Trophoblast cell (in vitro differentiated cells and primary cell): Measurements from ENCODE around the gene RAB2B.

Experiments used
- DNase-seq, 2 donors: peaks; one replicate each; pipeline ENCODE4 v3.0.0-alpha.2; 2016
- H2AFZ ChIP-seq: 2 replicates; pipeline ENCODE4 v1.6.1; 2013; ENCODE audit warnings: low read length, moderate library complexity, mild to moderate bottlenecking; ENCODE audit not compliant: insufficient read depth, poor library complexity
- H2AK5ac ChIP-seq: 2 replicates; pipeline ENCODE4 v1.6.1; 2013; ENCODE audit warnings: mild to moderate bottlenecking, low read length
- H2BK120ac ChIP-seq: 2 replicates; pipeline ENCODE4 v1.6.1; 2013; ENCODE audit warnings: low read length, mild to moderate bottlenecking, moderate library complexity; ENCODE audit not compliant: insufficient read depth, poor library complexity
- H2BK12ac ChIP-seq: 2 replicates; pipeline ENCODE4 v1.6.1; 2013; ENCODE audit warnings: mild to moderate bottlenecking, low read length, moderate library complexity
- H2BK5ac ChIP-seq: 2 replicates; pipeline ENCODE4 v1.6.1; 2013; ENCODE audit warnings: low read length, low read depth, moderate library complexity, mild to moderate bottlenecking; ENCODE audit not compliant: poor library complexity
- H3K14ac ChIP-seq: 2 replicates; pipeline ENCODE4 v1.6.1; 2013; ENCODE audit warnings: mild to moderate bottlenecking, low read length
- H3K18ac ChIP-seq: 2 replicates; pipeline ENCODE4 v1.6.1; 2013; ENCODE audit warnings: mild to moderate bottlenecking, low read length
- H3K23ac ChIP-seq: 2 replicates; pipeline ENCODE4 v1.6.1; 2013; ENCODE audit warnings: low read length
- H3K27ac ChIP-seq: 2 replicates; pipeline ENCODE4 v1.5.1; 2013; ENCODE audit warnings: low read depth, mild to moderate bottlenecking, inconsistent platforms, low read length, moderate library complexity
- H3K27me3 ChIP-seq: 2 replicates; pipeline ENCODE4 v1.6.1; 2013; ENCODE audit warnings: inconsistent platforms, mild to moderate bottlenecking, low read length, moderate library complexity; ENCODE audit not compliant: insufficient read depth
- H3K36me3 ChIP-seq, 2 experiments: 1 replicate in 1 of 2; 2 replicates in 1 of 2; pipeline ENCODE4 v1.6.1; 2013; ENCODE audit warnings: low read length in 2 of 2, mild to moderate bottlenecking in 2 of 2, moderate library complexity in 1 of 2; ENCODE audit not compliant: insufficient read depth in 2 of 2, control insufficient read depth in 1 of 2
- H3K4ac ChIP-seq: 2 replicates; pipeline ENCODE4 v1.6.1; 2013; ENCODE audit warnings: low read depth, mild to moderate bottlenecking, low read length, moderate library complexity
- H3K4me1 ChIP-seq, 2 experiments: 1 replicate in 1 of 2; 2 replicates in 1 of 2; pipeline ENCODE4 v1.6.1; 2013; ENCODE audit warnings: low read length in 2 of 2, mild to moderate bottlenecking in 2 of 2, moderate library complexity in 1 of 2; ENCODE audit not compliant: insufficient read depth in 2 of 2, control insufficient read depth in 1 of 2
- H3K4me2 ChIP-seq: 2 replicates; pipeline ENCODE4 v1.6.1; 2013; ENCODE audit warnings: inconsistent platforms, mild to moderate bottlenecking, low read length, moderate library complexity
- H3K4me3 ChIP-seq: 2 replicates; pipeline ENCODE4 v1.5.1; 2013; ENCODE audit warnings: mild to moderate bottlenecking, low read depth, low read length, inconsistent platforms
- H3K79me1 ChIP-seq: one replicate; pipeline ENCODE4 v1.6.1; 2013; ENCODE audit warnings: low read length
- H3K79me2 ChIP-seq: 2 replicates; pipeline ENCODE4 v1.6.1; 2013; ENCODE audit warnings: low read length, mild to moderate bottlenecking; ENCODE audit not compliant: control insufficient read depth, insufficient read depth, poor library complexity
- H3K9ac ChIP-seq: 2 replicates; pipeline ENCODE4 v1.6.1; 2013; ENCODE audit warnings: mild to moderate bottlenecking, low read length
- H3K9me3 ChIP-seq: 2 replicates; pipeline ENCODE4 v1.6.1; 2013; ENCODE audit warnings: low read depth, mild to moderate bottlenecking, control low read depth, inconsistent platforms, low read length; ENCODE audit not compliant: insufficient read depth
- H4K12ac ChIP-seq: 2 replicates; pipeline ENCODE4 v1.6.1; 2013; ENCODE audit warnings: low read depth, mild to moderate bottlenecking, low read length, moderate library complexity
- H4K8ac ChIP-seq: 2 replicates; pipeline ENCODE4 v1.6.1; 2013; ENCODE audit warnings: low read depth, mild to moderate bottlenecking, low read length, moderate library complexity
- H4K91ac ChIP-seq: one replicate; pipeline ENCODE4 v1.6.1; 2013; ENCODE audit warnings: low read depth, mild to moderate bottlenecking, low read length, moderate library complexity
- whole genome bisulfite sequencing: extraction: QIAGEN DNeasy Blood & Tissue Kit; methylation state at CpG from one replicate; pipeline ENCODE4 v1.1.7; 2013; ENCODE audit warnings: missing lambda C conversion rate; ENCODE audit not compliant: insufficient read length, insufficient coverage; ENCODE audit errors: extremely low coverage; 5-methylcytosine and 5-hydroxymethylcytosine counted together

The RAB2B gene

DNA sequence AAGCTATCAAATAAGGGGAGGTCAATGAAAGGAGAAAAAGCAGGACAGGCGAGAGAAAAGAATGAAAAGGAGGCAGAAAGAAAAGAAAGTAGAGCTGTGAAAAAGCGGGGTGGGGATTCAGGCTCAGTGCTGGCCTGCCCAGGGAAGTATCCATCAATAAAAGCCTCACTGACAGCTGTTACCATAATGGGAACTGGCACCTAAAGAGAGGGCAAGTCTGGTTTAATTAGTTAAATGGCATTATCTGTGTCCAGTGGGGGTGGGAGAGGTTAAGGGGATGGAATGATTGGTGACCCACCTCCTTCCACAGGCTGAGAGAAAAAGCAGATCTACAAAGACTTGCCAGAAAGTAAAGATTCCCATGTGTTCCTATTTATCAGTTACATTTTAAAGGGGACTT lies 42.0 kb upstream of the RAB2B start:
- no peak overlapping the region for H2BK12ac ChIP-seq

DNA sequence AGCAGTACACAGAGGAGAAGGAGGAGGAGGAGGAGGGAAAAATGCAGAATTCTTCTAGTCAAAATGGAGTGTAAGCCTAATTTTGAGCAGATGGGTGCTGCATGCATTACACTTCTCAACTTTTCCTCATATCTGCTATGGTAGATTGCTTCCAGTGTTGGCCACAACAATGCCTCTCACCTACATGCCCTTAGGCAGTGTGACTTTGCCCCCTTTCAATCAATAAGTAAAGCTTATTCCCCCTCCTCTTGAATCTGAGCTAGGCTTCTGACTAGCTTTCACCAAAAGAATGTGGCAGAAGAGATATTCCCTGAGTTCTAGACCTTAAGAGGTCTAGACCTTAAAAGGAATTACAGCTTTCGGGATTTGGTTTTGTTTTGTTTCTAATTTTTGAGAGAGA lies 37.6 kb upstream of the RAB2B start:
- Histone ChIP-seq H3K23ac (no peak overlapping the region), H3K27me3 (no peaks in the 10 kb centered on the region), H3K4me1 (peaks cover 0 to 2% of the 10 kb centered on the region in 2 experiments), H2BK5ac (no peak overlapping the region), H4K12ac (no peak overlapping the region), H3K36me3 (no peaks in the 10 kb centered on the region), H3K4ac (no peak overlapping the region), H3K79me2 (peaks cover 8% of the 10 kb centered on the region), H3K79me1 (peaks cover 10% of the 10 kb centered on the region), H3K9ac (no peak overlapping the region), H2AK5ac (no peak overlapping the region), H2BK12ac (no peak overlapping the region), H2BK120ac (no peak overlapping the region), H3K4me2 (no peak overlapping the region), H3K9me3 (no peaks in the 10 kb centered on the region), H3K18ac (no peak overlapping the region), H3K14ac (no peak overlapping the region), H3K27ac (no peak overlapping the region), H2AFZ (no peak overlapping the region), H4K91ac (no peak overlapping the region), H4K8ac (no peak overlapping the region), H3K4me3 (no peak overlapping the region)
- no peak for DNase-seq
- no CpG with 5 or more reads among the region's 1 CpG for WGBS

More for the DNA sequence above, 42.0 kb upstream of the RAB2B start:
- no CpG with 5 or more reads among the region's 2 CpGs for WGBS
- no peak overlapping the region for H4K91ac ChIP-seq
- H3K23ac ChIP-seq: no peak overlapping the region
- H3K9me3 ChIP-seq: no peaks in the 10 kb centered on the region
- no peaks in the 10 kb centered on the region for H3K36me3 ChIP-seq
- H3K18ac ChIP-seq: no peak overlapping the region
- no peak overlapping the region for H3K9ac ChIP-seq
- no peak overlapping the region for H3K27ac ChIP-seq
- no peak overlapping the region for H2AFZ ChIP-seq
- no peak for DNase-seq
- H3K4ac ChIP-seq: no peak overlapping the region
- H3K4me1 ChIP-seq: no peaks in the 10 kb centered on the region
- no peak overlapping the region for H2BK5ac ChIP-seq
- no peak overlapping the region for H2BK120ac ChIP-seq
- no peak overlapping the region for H4K8ac ChIP-seq
- H3K4me3 ChIP-seq: no peak overlapping the region
- H2AK5ac ChIP-seq: no peak overlapping the region
- H3K79me1 ChIP-seq: no peaks in the 10 kb centered on the region
- no peak overlapping the region for H4K12ac ChIP-seq
- no peak overlapping the region for H3K4me2 ChIP-seq
- no peak overlapping the region for H3K14ac ChIP-seq
- H3K79me2 ChIP-seq: no peaks in the 10 kb centered on the region
- H3K27me3 ChIP-seq: no peaks in the 10 kb centered on the region

DNA sequence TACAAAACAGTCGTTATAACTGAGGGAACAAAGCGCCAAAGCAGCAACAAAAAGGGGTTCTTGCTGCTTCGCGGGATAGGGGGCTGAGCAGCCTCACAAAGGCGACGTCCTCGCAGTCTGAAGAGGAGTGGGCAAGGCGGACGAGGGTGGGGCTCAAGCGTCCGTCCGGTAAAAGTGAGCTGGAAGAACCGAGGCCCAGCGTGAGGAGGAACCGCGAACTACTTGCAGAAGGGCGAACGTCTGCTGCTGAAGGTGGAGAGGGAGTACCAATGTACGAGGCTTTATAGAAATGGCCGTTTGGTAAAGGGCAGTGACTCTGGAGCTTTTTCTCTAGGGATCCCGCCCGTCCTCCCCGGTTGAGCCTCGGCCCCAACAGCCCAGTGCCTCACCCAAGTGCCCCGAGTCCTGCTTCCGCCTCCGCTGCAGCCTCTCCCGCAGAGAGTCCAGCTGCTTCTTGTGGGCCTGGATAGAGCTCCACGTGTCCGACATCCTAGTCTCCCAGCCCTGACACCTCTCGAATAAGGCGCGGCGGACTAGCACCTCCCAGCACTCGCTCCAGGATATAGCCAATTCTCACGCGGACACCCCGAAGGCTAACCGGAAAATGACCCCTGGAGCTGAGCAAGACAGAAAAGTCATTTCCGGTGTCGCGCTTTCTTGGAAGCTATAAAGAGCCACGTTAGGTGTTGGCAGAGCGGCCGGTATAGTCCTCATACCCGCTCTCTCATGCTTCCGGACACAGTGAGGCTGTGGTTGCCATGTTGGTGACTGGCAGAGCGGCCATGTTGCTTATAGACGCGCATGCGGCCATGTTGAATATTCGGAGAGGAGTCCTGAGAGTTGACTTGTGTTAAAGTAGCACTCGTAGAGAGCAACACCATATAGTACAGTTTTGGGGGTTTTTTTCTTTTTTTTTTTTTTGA lies 34.2 kb upstream of the RAB2B start, which contains the start of gene METTL3:
TSS of gene METTL3 (minus strand) at position 606 of the 923 bp plus-strand sequence. CDS start at position 489, 117 bp downstream.
- peaks cover 2% of the 10 kb centered on the region for H3K9me3 ChIP-seq
- H3K79me2 ChIP-seq: peaks cover 12% of the 10 kb centered on the region
- H3K4me2 ChIP-seq: peak within 1 kb of the TSS; percentile 68
- H3K4me3 ChIP-seq: peak within 1 kb of the TSS; percentile 88
- peak within 1 kb of the TSS; percentile 61 for H2AFZ ChIP-seq
- peak within 1 kb of the TSS; percentile 85 for H3K14ac ChIP-seq
- DNase-seq: peak; percentile 98
- peak within 1 kb of the TSS; percentile 9 for H2BK5ac ChIP-seq
- peak within 1 kb of the TSS; percentile 91 for H4K91ac ChIP-seq
- no CpG with 5 or more reads among the region's 53 CpGs for WGBS
- no peaks in the 10 kb centered on the region for H3K27me3 ChIP-seq
- H4K8ac ChIP-seq: peak within 1 kb of the TSS; percentile 87
- H3K23ac ChIP-seq: no peak within 1 kb of the TSS
- peak within 1 kb of the TSS; percentile 54 for H2BK120ac ChIP-seq
- H2AK5ac ChIP-seq: peak within 1 kb of the TSS; percentile 4
- peak within 1 kb of the TSS; percentile 74 for H3K9ac ChIP-seq
- peak within 1 kb of the TSS; percentile 73 for H3K18ac ChIP-seq
- H3K4ac ChIP-seq: peak within 1 kb of the TSS; percentile 59
- peaks cover 5 to 8% of the 10 kb centered on the region in 2 experiments for H3K36me3 ChIP-seq
- H3K4me1 ChIP-seq: peaks cover 2 to 3% of the 10 kb centered on the region in 2 experiments
- peaks cover 10% of the 10 kb centered on the region for H3K79me1 ChIP-seq
- H2BK12ac ChIP-seq: no peak within 1 kb of the TSS
- peak within 1 kb of the TSS; percentile 57 for H3K27ac ChIP-seq
- H4K12ac ChIP-seq: peak within 1 kb of the TSS; percentile 81

DNA sequence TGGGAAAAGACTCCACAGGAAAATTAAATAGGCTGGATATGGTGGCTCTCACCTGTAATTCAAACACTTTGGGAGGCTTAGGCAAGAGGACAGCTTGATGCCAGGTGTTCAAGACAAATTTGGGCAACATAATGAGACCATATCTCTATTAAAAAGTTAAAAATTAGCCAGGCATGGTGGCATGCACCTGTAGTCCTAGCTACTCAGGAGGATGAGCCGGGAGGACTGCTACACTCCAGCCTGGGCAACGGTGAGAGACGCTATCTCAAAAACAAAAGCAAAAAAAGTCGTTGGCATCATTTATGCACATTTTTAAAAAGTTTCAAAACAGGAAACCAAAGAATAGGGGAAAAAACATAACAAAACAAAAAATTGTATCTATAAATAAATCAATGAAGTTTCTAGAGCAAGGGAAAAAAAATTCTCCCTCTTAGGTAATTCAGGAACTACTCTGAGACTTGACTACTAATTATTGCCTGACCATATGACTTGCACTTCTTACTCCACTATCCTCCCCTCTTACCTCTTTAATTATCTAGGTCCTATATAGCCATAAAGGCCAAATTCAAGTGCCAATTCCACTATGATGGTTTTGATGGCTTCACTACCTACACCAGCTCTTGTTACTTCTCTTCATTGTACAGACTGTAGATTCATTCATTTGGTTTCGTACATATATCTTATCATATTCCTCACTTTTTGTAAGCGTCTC lies 32.8 kb upstream of the RAB2B start:
- Histone ChIP-seq H3K27ac (no peak overlapping the region), H3K79me2 (peaks cover 12% of the 10 kb centered on the region)
- DNase-seq: no peak

More for the DNA sequence above, 32.8 kb upstream of the RAB2B start:
- Histone ChIP-seq H4K8ac (no peak overlapping the region), H3K23ac (no peak overlapping the region), H2AFZ (no peak overlapping the region), H3K27me3 (no peaks in the 10 kb centered on the region), H3K4ac (peak overlapping the region; percentile 91), H2BK5ac (no peak overlapping the region), H4K12ac (no peak overlapping the region), H3K14ac (no peak overlapping the region), H3K4me3 (no peak overlapping the region), H3K18ac (no peak overlapping the region), H2AK5ac (no peak overlapping the region), H3K9me3 (peaks cover 2% of the 10 kb centered on the region), H2BK12ac (no peak overlapping the region), H3K36me3 (peaks cover 5 to 10% of the 10 kb centered on the region in 2 experiments), H4K91ac (no peak overlapping the region), H2BK120ac (no peak overlapping the region), H3K4me1 (peaks cover 2 to 3% of the 10 kb centered on the region in 2 experiments), H3K9ac (no peak overlapping the region), H3K79me1 (peaks cover 10% of the 10 kb centered on the region), H3K4me2 (peak overlapping the region; percentile 68)
- WGBS: no CpG with 5 or more reads among the region's 6 CpGs
